ENCODE measurements around the gene MMP24.

The MMP24 gene

DNA sequence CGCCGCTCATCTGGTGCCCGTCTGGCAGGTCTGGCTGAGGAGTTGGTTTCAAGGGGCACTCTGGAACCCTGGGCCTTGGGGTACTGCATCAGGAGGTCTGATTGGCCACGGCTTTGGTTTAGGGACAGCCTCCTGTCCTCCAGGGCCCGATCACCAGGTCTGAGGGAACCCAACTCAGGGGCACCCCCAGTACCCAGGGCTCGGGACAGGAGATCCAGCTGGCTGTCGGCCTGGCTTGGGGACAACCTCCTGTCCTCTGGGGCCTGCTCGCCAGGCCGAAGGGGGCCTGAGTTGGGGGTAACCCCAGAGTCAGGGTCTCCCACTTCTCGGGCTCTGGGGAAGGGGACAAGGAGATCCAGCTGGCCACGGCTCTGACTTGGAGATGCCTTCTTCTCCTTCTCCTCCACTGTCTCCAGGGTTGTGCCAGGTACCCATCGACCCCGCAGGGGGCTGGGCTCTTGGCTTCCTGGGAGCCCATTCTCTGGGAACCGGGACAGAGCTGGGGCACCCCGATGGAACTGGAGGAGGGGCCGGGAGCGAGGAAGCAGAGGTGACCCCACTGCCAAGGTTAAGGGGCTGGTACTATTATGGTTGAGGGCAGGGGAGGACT is 60.5 kb downstream of the MMP24 start:
- Histone ChIP-seq H3K4me3 (no peak overlapping the region), H3K27ac (no peak overlapping the region)
- DNase-seq (ENCODE audit: low spot score) = no peak
- TF ChIP-seq, protein P1, sequence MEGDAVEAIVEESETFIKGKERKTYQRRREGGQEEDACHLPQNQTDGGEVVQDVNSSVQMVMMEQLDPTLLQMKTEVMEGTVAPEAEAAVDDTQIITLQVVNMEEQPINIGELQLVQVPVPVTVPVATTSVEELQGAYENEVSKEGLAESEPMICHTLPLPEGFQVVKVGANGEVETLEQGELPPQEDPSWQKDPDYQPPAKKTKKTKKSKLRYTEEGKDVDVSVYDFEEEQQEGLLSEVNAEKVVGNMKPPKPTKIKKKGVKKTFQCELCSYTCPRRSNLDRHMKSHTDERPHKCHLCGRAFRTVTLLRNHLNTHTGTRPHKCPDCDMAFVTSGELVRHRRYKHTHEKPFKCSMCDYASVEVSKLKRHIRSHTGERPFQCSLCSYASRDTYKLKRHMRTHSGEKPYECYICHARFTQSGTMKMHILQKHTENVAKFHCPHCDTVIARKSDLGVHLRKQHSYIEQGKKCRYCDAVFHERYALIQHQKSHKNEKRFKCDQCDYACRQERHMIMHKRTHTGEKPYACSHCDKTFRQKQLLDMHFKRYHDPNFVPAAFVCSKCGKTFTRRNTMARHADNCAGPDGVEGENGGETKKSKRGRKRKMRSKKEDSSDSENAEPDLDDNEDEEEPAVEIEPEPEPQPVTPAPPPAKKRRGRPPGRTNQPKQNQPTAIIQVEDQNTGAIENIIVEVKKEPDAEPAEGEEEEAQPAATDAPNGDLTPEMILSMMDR (IDR thresholded peaks at IDR 0.05) = no peak

DNA sequence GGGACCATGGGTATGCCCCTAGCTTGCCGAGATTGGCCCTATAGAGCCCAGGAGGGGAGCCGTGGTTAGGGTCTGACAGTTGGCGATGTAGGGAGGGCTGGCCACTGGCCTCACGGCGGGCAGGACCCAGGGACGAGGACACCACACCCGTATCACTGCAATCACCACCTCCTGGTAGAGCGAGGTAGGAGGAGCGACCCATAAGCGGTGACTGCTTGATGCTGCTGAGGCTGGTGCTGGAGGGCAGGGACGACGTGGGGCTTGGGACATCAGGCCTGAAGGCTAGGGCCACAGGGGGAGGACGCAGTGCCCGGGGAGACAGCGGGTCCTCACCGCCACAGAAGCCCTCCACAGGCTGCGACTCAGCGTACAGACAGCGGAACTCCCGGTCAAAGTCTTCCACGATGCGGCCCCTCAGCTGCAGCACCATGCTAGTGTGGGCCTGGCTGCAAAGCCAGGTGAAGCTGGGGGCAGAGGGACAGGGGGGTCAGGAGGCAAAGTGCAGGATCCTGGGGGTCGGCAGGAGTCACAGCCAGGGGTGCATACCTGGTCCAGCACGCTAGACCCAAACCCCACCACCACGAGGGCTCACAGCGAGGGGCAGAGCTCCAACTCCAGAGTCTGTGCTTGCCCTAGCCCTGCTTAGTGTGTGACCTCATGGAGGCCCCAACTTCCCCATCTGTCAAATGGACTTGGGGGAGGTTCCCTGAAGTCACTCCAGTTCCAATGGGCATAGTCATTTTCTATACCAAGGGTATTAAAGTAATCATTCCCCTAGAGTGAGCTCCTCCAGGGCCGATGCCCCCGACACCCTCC is 61.2 kb downstream of the MMP24 start:
- no peak for DNase-seq (ENCODE audit: low spot score)
- Histone ChIP-seq H3K27ac (no peak overlapping the region), H3K4me3 (no peak overlapping the region)
- TF ChIP-seq, protein P1 (IDR thresholded peaks at IDR 0.05) = no peak

DNA sequence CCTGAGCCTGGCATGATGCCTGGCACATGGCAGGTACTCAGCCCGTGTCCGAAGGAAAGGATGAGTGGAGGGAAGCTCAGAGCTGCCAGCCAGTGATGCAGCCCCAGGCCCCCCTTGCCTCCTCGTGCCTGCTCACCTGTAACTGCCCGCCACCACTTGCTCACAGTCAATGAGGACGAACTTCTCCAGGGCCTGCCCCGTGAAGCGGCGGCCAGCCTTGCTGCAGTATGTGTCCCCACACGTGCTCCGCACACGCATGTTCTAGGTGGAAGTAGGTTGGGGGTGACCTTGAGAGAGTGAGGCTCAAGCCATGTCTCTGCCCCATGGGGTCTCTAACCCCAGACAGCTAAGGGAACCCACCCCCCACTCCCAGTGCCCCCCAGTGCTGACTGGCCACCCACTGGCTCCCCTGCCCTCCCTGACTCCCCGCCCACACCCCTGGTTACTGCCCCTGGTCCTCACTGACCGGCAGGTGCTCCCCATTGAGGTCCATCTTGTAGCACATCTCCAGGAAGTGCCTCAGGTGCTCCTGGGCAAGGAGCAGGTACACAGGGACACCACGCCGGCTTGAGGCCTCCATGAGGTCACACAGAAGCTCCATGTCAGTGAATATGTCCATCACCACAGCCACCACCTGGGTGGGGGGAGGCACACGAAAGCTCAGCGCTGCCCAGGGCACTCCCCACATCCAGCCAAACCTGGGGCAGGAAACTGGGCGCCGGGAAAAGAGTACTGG is 62.0 kb downstream of the MMP24 start:
- Histone ChIP-seq H3K4me3 (no peak overlapping the region), H3K27ac (no peak overlapping the region)
- TF ChIP-seq, protein P1 (IDR thresholded peaks at IDR 0.05) = no peak
- DNase-seq (ENCODE audit: low spot score) = no peak

DNA sequence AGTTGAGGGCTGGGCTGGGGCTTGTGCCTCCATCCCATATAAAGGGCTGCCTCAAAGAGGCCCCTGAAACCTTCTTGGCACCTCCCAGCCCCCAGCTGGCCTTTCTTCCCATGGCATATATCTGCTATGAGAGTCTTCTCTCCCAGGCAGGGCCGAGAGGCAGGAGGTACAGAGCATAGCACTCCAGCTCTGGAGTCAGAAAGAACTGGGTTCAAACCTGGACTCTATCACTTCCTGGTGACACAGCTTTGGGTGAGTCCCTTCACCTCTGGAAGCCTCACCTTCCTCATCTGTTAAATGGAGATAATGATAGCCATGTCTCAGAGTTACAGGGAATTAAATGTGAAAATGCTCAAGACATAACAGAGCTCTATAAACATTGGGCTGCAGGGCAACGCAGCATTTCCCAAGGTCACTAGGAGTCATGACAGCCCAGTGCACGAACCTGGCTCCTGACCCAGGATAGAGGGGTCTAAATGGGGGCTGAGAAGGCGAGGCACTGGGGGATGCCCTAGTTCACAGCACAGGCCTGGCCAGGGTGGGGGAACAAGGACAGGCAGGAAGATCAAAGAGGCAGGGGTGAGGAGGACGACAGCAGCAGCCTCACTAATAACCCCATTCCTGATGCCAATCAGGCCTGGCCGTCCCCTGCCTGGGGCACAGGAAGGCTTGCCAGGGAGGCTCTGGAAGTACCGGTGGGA is 63.8 kb downstream of the MMP24 start:
- H3K27ac ChIP-seq = no peak overlapping the region
- DNase-seq (ENCODE audit: low spot score) = no peak
- H3K4me3 ChIP-seq = no peak overlapping the region
- TF ChIP-seq, protein P1 (IDR thresholded peaks at IDR 0.05) = no peak

DNA sequence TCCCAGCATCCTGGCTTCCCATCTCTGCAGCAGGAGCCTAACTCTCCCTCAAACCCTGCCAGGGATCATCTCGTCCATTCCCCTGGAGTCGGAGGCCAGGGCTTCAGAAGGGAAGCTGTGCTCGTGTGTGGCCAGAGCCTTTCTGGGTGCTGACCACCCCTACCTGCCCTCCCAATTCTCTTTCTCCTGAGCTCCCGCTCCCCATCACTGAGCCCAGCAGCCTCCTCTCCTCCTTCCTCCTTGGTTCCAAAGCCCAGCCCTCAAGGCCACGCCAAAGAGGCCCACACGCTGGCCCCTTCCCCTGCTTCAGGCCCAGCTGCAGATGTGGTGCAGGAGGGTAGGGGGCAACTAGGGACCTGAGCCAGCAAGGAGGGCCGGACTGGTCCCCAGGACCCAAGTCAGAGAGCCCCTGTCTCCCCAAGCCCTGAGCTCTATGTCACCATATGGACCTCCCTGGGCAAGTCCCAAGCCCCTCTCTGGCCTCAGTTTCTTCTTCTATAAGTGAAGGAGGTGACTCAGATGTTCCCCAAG is 64.5 kb downstream of the MMP24 start:
- H3K4me3 ChIP-seq = no peak overlapping the region
- H3K27ac ChIP-seq = no peak overlapping the region
- TF ChIP-seq, protein P1 (IDR thresholded peaks at IDR 0.05) = no peak
- no peak for DNase-seq (ENCODE audit: low spot score)

DNA sequence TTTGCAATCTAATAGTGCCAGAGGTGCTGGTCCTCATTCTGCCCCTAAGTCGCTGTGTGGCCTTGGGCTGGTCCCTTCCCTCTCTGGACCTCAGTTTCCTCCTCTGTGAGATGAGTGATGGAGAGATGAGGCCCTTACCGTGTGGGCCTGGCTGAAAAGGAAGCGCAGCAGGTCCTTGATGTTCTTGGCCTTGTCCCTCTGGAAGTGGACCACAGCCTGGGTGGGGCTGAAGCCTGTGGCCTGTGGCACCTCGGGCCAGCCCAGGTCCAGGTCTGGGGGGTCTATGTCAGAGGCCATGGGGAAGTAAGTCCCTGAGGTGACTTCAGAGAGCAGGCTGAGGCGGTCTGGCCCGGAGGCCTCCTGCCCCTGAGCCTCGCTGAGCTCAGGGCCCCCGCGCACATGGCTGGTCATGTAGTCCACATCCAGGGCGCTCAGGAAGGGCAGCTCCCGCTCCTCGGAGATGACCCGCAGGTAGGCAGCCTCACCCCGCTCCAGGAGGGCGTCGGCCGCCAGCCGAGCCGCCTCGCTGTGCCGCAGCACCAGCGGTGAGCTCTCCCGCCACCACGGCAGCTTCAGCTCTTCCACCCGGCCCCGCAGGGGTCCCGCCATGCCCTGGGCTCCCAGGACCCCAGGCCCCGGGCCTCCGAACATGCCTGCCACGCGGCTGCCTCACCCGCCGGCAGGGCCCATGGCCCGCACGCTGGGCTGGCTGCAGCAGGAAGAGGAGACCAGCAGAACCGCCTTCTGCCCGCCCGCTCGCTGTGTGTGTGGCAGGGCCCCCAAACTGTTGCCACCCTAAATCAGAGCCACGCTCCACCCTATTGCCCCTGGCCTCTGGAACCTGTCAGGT is 65.4 kb downstream of the MMP24 start, which contains the start of gene FAM83C:
Gene FAM83C, minus strand, starts transcription at position 772 of the 850 bp plus-strand sequence. Its CDS starts 121 bp downstream, at position 651.
- TF ChIP-seq, protein P1 (IDR thresholded peaks at IDR 0.05) = no peak
- DNase-seq (ENCODE audit: low spot score) = no peak
- no peak within 1 kb of the TSS for H3K27ac ChIP-seq
- no peak within 1 kb of the TSS for H3K4me3 ChIP-seq
